GM23248 (cell line): ENCODE data around the gene KBTBD13. TPM values are rescaled to one million over a fixed set of nuclear protein-coding genes. Genes with fewer than 3 reads are reported as not detected.

Source experiments
- DNase-seq: peaks from one replicate; pipeline ENCODE4 v3.0.0-alpha.2; 2015
- H2AFZ ChIP-seq: fragments of 200-600 bp; sonication (generic); 2 replicates; pipeline ENCODE4 v1.6.1; 2016; ENCODE audit warnings: antibody characterized with exemption
- H3F3A ChIP-seq: fragments of 200-600 bp; sonication (generic); 2 replicates; pipeline ENCODE4 v1.6.1; 2016; ENCODE audit warnings: mild to moderate bottlenecking, antibody characterized with exemption, mixed run types; ENCODE audit not compliant: insufficient read depth
- H3K27ac ChIP-seq: fragments of 200-600 bp; sonication (generic); 2 replicates; pipeline ENCODE4 v1.5.1; 2016; ENCODE audit warnings: mild to moderate bottlenecking
- H3K27me3 ChIP-seq: fragments of 200-600 bp; sonication (generic); replicated peaks from 2 replicates; pipeline ENCODE4 v1.6.1; 2016; ENCODE audit warnings: mild to moderate bottlenecking; ENCODE audit not compliant: insufficient read depth
- H3K36me3 ChIP-seq: fragments of 200-600 bp; sonication (generic); 2 replicates; pipeline ENCODE4 v1.6.1; 2016; ENCODE audit warnings: low read depth, mild to moderate bottlenecking
- H3K4me1 ChIP-seq: fragments of 200-600 bp; sonication (generic); 2 replicates; pipeline ENCODE4 v1.6.1; 2016; ENCODE audit warnings: mild to moderate bottlenecking; ENCODE audit not compliant: insufficient read depth
- H3K4me2 ChIP-seq: fragments of 200-600 bp; sonication (generic); one replicate; pipeline ENCODE4 v1.6.1; 2016; ENCODE audit warnings: mild to moderate bottlenecking; ENCODE audit not compliant: unreplicated experiment
- H3K4me3 ChIP-seq: fragments of 200-600 bp; sonication (generic); 2 replicates; pipeline ENCODE4 v1.5.1; 2016; ENCODE audit warnings: mild to moderate bottlenecking
- H3K79me2 ChIP-seq: fragments of 200-600 bp; sonication (generic); 2 replicates; pipeline ENCODE4 v1.6.1; 2016; ENCODE audit warnings: mild to moderate bottlenecking; ENCODE audit not compliant: insufficient read depth
- H3K9ac ChIP-seq: fragments of 200-600 bp; sonication (generic); 2 replicates; pipeline ENCODE4 v1.6.1; 2016; ENCODE audit warnings: mild to moderate bottlenecking
- H3K9me2 ChIP-seq: fragments of 200-600 bp; sonication (generic); 2 replicates; pipeline ENCODE4 v1.6.1; 2016; ENCODE audit warnings: mixed run types, mild to moderate bottlenecking, moderate library complexity; ENCODE audit not compliant: insufficient read depth
- H3K9me3 ChIP-seq: fragments of 200-600 bp; sonication (generic); one replicate; pipeline ENCODE4 v1.6.1; 2017; ENCODE audit warnings: low read depth
- H4K20me1 ChIP-seq: fragments of 200-600 bp; sonication (generic); 2 replicates; pipeline ENCODE4 v1.6.0; 2016; ENCODE audit not compliant: insufficient read depth
- EZH2 ChIP-seq: fragments of 200-600 bp; sonication (generic); IDR thresholded peaks from 2 replicates; pipeline ENCODE4 v1.6.1; 2018; ENCODE audit warnings: antibody characterized with exemption, mild to moderate bottlenecking; ENCODE audit not compliant: insufficient read depth, poor library complexity, severe bottlenecking
- EZH2phosphoT487 ChIP-seq: fragments of 200-600 bp; sonication (generic); IDR thresholded peaks from 2 replicates; pipeline ENCODE4 v1.6.1; 2018; ENCODE audit warnings: antibody characterized with exemption, moderate library complexity, mild to moderate bottlenecking, low read depth; ENCODE audit not compliant: insufficient read depth
- WGBS, 2 experiments: methylation state at CpG; one replicate each; pipeline ENCODE4 v1.1.6; 2015 to 2017; ENCODE audit warnings: low lambda C conversion rate in 2 of 2, low coverage in 1 of 2; ENCODE audit errors: missing lambda C conversion rate in 2 of 2; 5-methylcytosine and 5-hydroxymethylcytosine counted together
- in situ Hi-C: fragments of 300-500 bp; cut with MboI; formaldehyde crosslinking; loops from 2 replicates; pipeline ENCODE4 v1.15.0; 2020
- polyA plus RNA-seq: library from polyadenylated mRNA; unstranded; fragments of >200 nt; fragmentation: Nextera tagmentation; extraction: Ambion mirVana; gene quantifications from 2 replicates; pipeline ENCODE4 v1.2.1, GENCODE V29; 2016
- small RNA-seq: library from RNA; depleted of rRNA; stranded (forward); fragments of <200 nt; gene quantifications from one replicate; pipeline ENCODE3, GENCODE V24; 2014; ENCODE audit warnings: low read depth, low replicate concordance
- total RNA-seq: library from RNA; depleted of rRNA; stranded (reverse); fragments of >200 nt; shearing (Covaris generic); gene quantifications from 2 replicates; pipeline ENCODE4 v1.2.3, GENCODE V29; 2014; rRNA removed

The KBTBD13 gene
- total and polyA plus RNA-seq, 2 experiments from 2014 or later: not detected

DNA sequence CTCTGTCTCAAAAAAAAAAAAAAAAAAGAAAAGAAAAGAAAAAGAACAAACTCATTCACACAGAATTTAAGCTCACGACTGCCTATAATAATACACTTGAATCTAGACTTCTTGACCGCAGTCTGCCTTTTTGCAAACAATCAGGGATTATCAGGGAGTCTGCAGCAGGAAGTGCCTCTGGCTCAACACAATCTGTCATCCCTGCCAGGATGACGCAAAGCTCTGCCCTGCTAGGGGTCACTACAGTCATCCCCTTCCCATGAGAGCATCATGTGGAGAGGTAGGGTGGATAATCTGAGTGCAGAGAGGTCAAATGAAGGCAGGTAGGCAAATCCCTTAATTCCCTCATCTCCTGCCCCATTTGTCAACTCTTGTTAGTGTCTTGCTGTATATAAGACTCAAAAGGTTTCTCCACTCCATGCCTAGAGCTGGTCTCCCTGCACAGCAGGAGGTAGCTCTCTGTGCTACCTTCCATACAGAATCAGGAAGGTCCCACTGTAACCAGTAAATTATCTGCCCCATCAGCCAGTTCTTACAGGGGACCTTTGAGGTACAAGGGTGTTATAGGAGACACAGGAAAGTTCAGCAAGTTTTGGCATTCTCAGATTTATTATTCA is 34.2 kb downstream of the KBTBD13 start:
- Histone ChIP-seq H3K27me3 (no peaks in the 10 kb centered on the region), H3K4me2 (no peak overlapping the region), H4K20me1 (no peaks in the 10 kb centered on the region), H2AFZ (no peak overlapping the region), H3K4me3 (no peak overlapping the region), H3K27ac (no peak overlapping the region), H3K9ac (no peak overlapping the region), H3K9me3 (no peaks in the 10 kb centered on the region), H3K4me1 (no peaks in the 10 kb centered on the region), H3K9me2 (no peaks in the 10 kb centered on the region), H3K79me2 (no peaks in the 10 kb centered on the region), H3K36me3 (peaks cover 11% of the 10 kb centered on the region), H3F3A (peaks cover 19% of the 10 kb centered on the region)
- peak; percentile 31 for DNase-seq
- in situ Hi-C loops: no loop called here
- 71 to 74% methylated on average over 3 of the region's 3 CpGs for WGBS, 2 experiments
- no peak for TF ChIP-seq EZH2
- no peak for TF ChIP-seq EZH2phosphoT487

DNA sequence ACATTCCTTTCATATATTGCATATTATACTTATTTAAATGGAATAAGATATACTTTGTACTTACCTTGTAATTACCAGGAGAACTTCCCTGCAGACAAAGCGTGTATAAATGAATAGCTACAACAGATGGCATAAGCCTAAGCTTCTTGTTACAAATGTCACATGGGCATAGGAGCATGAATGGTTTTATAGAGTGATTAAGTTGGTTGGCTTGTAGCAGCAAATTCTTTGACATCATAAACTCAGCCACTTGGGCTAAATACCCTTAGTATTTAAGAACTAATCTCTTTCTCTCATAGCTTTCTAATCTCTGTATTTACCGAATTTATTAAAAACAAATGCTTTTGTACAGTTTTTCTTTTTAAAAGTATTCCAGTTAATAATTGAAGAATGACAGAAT is 38.5 kb downstream of the KBTBD13 start, which contains the start of gene UBAP1L:
UBAP1L (minus strand) TSS at position 115 of the 400 bp plus-strand sequence. CDS start 8,985 bp downstream, outside the sequence.
- peaks cover 16% of the 10 kb centered on the region for H3F3A ChIP-seq
- H3K4me3 ChIP-seq: no peak within 1 kb of the TSS
- in situ Hi-C loops: no loop called here
- DNase-seq: peak; percentile 5
- H3K36me3 ChIP-seq: peaks cover 47% of the 10 kb centered on the region
- H3K27me3 ChIP-seq: no peaks in the 10 kb centered on the region
- H3K9me3 ChIP-seq: no peaks in the 10 kb centered on the region
- H3K9ac ChIP-seq: 0 out of 2 replicates have a peak within 1 kb of the TSS, but pooled peaks have one; percentile 5
- no peak within 1 kb of the TSS for H2AFZ ChIP-seq
- TF ChIP-seq EZH2 (no peak), EZH2phosphoT487 (no peak)
- H3K4me1 ChIP-seq: no peaks in the 10 kb centered on the region
- no peaks in the 10 kb centered on the region for H3K79me2 ChIP-seq
- 66 to 74% methylated on average over 2 of the region's 2 CpGs for WGBS, 2 experiments
- no peaks in the 10 kb centered on the region for H3K9me2 ChIP-seq
- no peak within 1 kb of the TSS for H3K27ac ChIP-seq
- no peak within 1 kb of the TSS for H3K4me2 ChIP-seq
- no peaks in the 10 kb centered on the region for H4K20me1 ChIP-seq

DNA sequence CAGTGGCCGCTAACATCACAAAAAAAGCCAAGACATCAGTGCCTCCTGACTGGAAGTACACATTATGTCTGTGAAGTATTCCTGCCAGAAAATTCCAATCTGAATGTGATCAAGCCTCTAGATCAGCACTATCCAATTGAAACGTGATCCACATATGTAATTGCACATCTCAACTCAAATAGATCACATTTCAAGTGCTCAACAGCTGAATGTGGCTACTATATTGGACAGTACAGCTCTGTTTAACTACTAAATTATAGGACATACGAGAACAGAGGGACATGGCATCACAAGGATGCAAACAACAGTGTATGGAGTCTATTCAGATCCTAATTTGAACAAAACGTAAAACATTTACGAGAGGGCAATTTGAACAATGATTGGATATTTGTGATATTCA is 39.0 kb downstream of the KBTBD13 start:
- TF ChIP-seq EZH2: no peak
- no peak for TF ChIP-seq EZH2phosphoT487
- no peaks in the 10 kb centered on the region for H3K9me2 ChIP-seq
- H3K9me3 ChIP-seq: no peaks in the 10 kb centered on the region
- H3K27me3 ChIP-seq: no peaks in the 10 kb centered on the region
- H3K79me2 ChIP-seq: 0 out of 2 replicates have a peak, but pooled peaks cover 2% of the 10 kb centered on the region
- DNase-seq: no peak
- in situ Hi-C loops: no loop called here
- no peak overlapping the region for H3K27ac ChIP-seq
- H3K4me2 ChIP-seq: no peak overlapping the region
- H3F3A ChIP-seq: peaks cover 16% of the 10 kb centered on the region
- no peak overlapping the region for H2AFZ ChIP-seq
- WGBS, 2 experiments: 73 to 76% methylated on average over 5 of the region's 5 CpGs
- H3K9ac ChIP-seq: 0 out of 2 replicates have a peak overlapping the region, but pooled peaks have one; percentile 5
- H3K36me3 ChIP-seq: peaks cover 47% of the 10 kb centered on the region
- no peaks in the 10 kb centered on the region for H3K4me1 ChIP-seq
- H4K20me1 ChIP-seq: no peaks in the 10 kb centered on the region
- H3K4me3 ChIP-seq: no peak overlapping the region

Small RNA genes within 50 kb of the gene (small RNA-seq; reads per million reads assigned to genes)
- gene AC013553.1: not detected

Other genes with a start within 250 kb of the KBTBD13 start
- gene PLEKHO2, start 234.8 kb upstream of the KBTBD13 start, total RNA-seq: 27.2 and 35.3 TPM in 2 replicates
- 30.7 and 32.3 TPM in 2 replicates for gene PLEKHO2, start 234.8 kb upstream of the KBTBD13 start, polyA plus RNA-seq
- gene ANKDD1A, start 164.8 kb upstream of the KBTBD13 start, total RNA-seq: 3.1 and 3.3 TPM in 2 replicates
- gene ANKDD1A, start 164.8 kb upstream of the KBTBD13 start, polyA plus RNA-seq: 2.7 and 3.5 TPM in 2 replicates
- gene SPG21, start 86.8 kb upstream of the KBTBD13 start, total RNA-seq: 66.3 and 78.4 TPM in 2 replicates
- 106 and 107 TPM in 2 replicates for gene SPG21, start 86.8 kb upstream of the KBTBD13 start, polyA plus RNA-seq
- 25.3 and 26.4 TPM in 2 replicates for gene MTFMT, start 47.1 kb upstream of the KBTBD13 start, total RNA-seq
- gene MTFMT, start 47.1 kb upstream of the KBTBD13 start, polyA plus RNA-seq: 22.2 and 23.8 TPM in 2 replicates
- gene SLC51B, start 31.4 kb upstream of the KBTBD13 start, total RNA-seq: not detected in 2 replicates
- gene SLC51B, start 31.4 kb upstream of the KBTBD13 start, polyA plus RNA-seq: not detected in 2 replicates
- gene RASL12, start 8.8 kb upstream of the KBTBD13 start, total RNA-seq: not detected in 2 replicates
- gene RASL12, start 8.8 kb upstream of the KBTBD13 start, polyA plus RNA-seq: not detected in 2 replicates
- gene UBAP1L, start 38.5 kb downstream of the KBTBD13 start, total RNA-seq: 0.43 and 0.63 TPM in 2 replicates
- 0.38 and 0.89 TPM in 2 replicates for gene UBAP1L, start 38.5 kb downstream of the KBTBD13 start, polyA plus RNA-seq
- 11.8 and 13.6 TPM in 2 replicates for gene PDCD7, start 57.1 kb downstream of the KBTBD13 start, total RNA-seq
- gene PDCD7, start 57.1 kb downstream of the KBTBD13 start, polyA plus RNA-seq: 7.5 and 8.4 TPM in 2 replicates
- 28.3 and 33.1 TPM in 2 replicates for gene CLPX, start 108.6 kb downstream of the KBTBD13 start, total RNA-seq
- 22.8 and 23.8 TPM in 2 replicates for gene CLPX, start 108.6 kb downstream of the KBTBD13 start, polyA plus RNA-seq
- gene CILP, start 134.7 kb downstream of the KBTBD13 start, total RNA-seq: under 0.01 and 0.11 TPM in 2 replicates
- 0.09 TPM in 1 of 2 replicates, not detected in the other for gene CILP, start 134.7 kb downstream of the KBTBD13 start, polyA plus RNA-seq
- gene PARP16, start 210.1 kb downstream of the KBTBD13 start, total RNA-seq: 3.8 and 5.6 TPM in 2 replicates
- 7.1 and 7.7 TPM in 2 replicates for gene PARP16, start 210.1 kb downstream of the KBTBD13 start, polyA plus RNA-seq
- gene RNU5A-1, start 219.3 kb downstream of the KBTBD13 start, total RNA-seq: not detected in 2 replicates
- not detected in 2 replicates for gene RNU5A-1, start 219.3 kb downstream of the KBTBD13 start, polyA plus RNA-seq
- gene RNU5B-1, start 227.9 kb downstream of the KBTBD13 start, total RNA-seq: not detected in 2 replicates
- gene RNU5B-1, start 227.9 kb downstream of the KBTBD13 start, polyA plus RNA-seq: not detected in 2 replicates